ENCODE results near the gene MS4A18.

MS4A18 gene

GRCh38 chr11:60771879-60772525, 47.5 kb downstream of the MS4A18 start:
- Histone ChIP-seq H3K27me3 (no peaks in the 10 kb centered on the region), H3K9me3 (no peaks in the 10 kb centered on the region), H3K4me3 (ENCODE audit: low read depth, low read length) (no peak overlapping the region), H3K4me1 (no peaks in the 10 kb centered on the region), H3K36me3 (no peaks in the 10 kb centered on the region)
- TF ChIP-seq CTCF (IDR thresholded peaks at IDR 0.05; ENCODE audit: low read depth, low read length) = no peak
- DNase-seq = no peak

- Histone ChIP-seq H3K9me3 (no peaks in the 10 kb centered on the region), H3K36me3 (no peaks in the 10 kb centered on the region), H3K4me1 (no peaks in the 10 kb centered on the region), H3K27me3 (no peaks in the 10 kb centered on the region), H3K4me3 (ENCODE audit: low read depth, low read length) (no peak overlapping the region)
- DNase-seq = no peak
- no peak for TF ChIP-seq CTCF (IDR thresholded peaks at IDR 0.05; ENCODE audit: low read depth, low read length)
Measured at GRCh38 chr11:60772666-60773065, 48.1 kb downstream of the MS4A18 start.

GRCh38 chr11:60774726-60775125, 50.2 kb downstream of the MS4A18 start:
- no peak for TF ChIP-seq CTCF (IDR thresholded peaks at IDR 0.05; ENCODE audit: low read depth, low read length)
- Histone ChIP-seq H3K4me1 (no peaks in the 10 kb centered on the region), H3K27me3 (no peaks in the 10 kb centered on the region), H3K4me3 (ENCODE audit: low read depth, low read length) (no peak overlapping the region), H3K36me3 (no peaks in the 10 kb centered on the region), H3K9me3 (no peaks in the 10 kb centered on the region)
- no peak for DNase-seq

- H3K4me1 ChIP-seq = no peaks in the 10 kb centered on the region
- H3K36me3 ChIP-seq = no peaks in the 10 kb centered on the region
- peak; percentile 79 for TF ChIP-seq CTCF (IDR thresholded peaks at IDR 0.05; ENCODE audit: low read depth, low read length)
- H3K27me3 ChIP-seq = no peaks in the 10 kb centered on the region
- no peaks in the 10 kb centered on the region for H3K9me3 ChIP-seq
- peak; percentile 76 for DNase-seq
- H3K4me3 ChIP-seq (ENCODE audit: low read depth, low read length) = no peak overlapping the region
Measured at GRCh38 chr11:60775420-60775961, 51.0 kb downstream of the MS4A18 start.

GRCh38 chr11:60776167-60776566, 51.6 kb downstream of the MS4A18 start:
- no peaks in the 10 kb centered on the region for H3K4me1 ChIP-seq
- no peak for TF ChIP-seq CTCF (IDR thresholded peaks at IDR 0.05; ENCODE audit: low read depth, low read length)

GRCh38 chr11:60777106-60777505, 52.6 kb downstream of the MS4A18 start:
- Histone ChIP-seq H3K4me3 (ENCODE audit: low read depth, low read length) (no peak overlapping the region), H3K4me1 (no peaks in the 10 kb centered on the region), H3K27me3 (no peaks in the 10 kb centered on the region), H3K9me3 (no peaks in the 10 kb centered on the region), H3K36me3 (no peaks in the 10 kb centered on the region)
- TF ChIP-seq CTCF (IDR thresholded peaks at IDR 0.05; ENCODE audit: low read depth, low read length) = no peak
- DNase-seq = no peak

More at GRCh38 chr11:60776167-60776566, 51.6 kb downstream of the MS4A18 start:
- Histone ChIP-seq H3K4me3 (ENCODE audit: low read depth, low read length) (no peak overlapping the region), H3K36me3 (no peaks in the 10 kb centered on the region), H3K27me3 (no peaks in the 10 kb centered on the region), H3K9me3 (no peaks in the 10 kb centered on the region)
- DNase-seq = no peak
